ENCODE measurements around the gene CFAP43. TPM values are rescaled to one million over a fixed set of nuclear protein-coding genes. Genes with fewer than 3 reads are reported as not detected.
"Not testable (repeated sequence)": the region's sequence is repeated elsewhere in the genome, so short reads cannot be mapped to it uniquely, and the experiment has no call there.

The CFAP43 gene
- total RNA-seq, 1 donor from 2014 or later = 0.07 TPM

- no peak for DNase-seq (ENCODE audit: low read depth, low spot score)
Observed at GRCh38 chr10:104230490-104230889, 1.7 kb downstream of the CFAP43 start.

- DNase-seq (ENCODE audit: low read depth, low spot score) = no peak
Observed at GRCh38 chr10:104223304-104223703, 8.9 kb downstream of the CFAP43 start.

- DNase-seq (ENCODE audit: low read depth, low spot score) = no peak
Observed at GRCh38 chr10:104220522-104220921, 11.6 kb downstream of the CFAP43 start.

- no peak for DNase-seq (ENCODE audit: low read depth, low spot score)
Observed at GRCh38 chr10:104218751-104219150, 13.4 kb downstream of the CFAP43 start.

- DNase-seq (ENCODE audit: low read depth, low spot score) = no peak
Observed at GRCh38 chr10:104216631-104217030, 15.5 kb downstream of the CFAP43 start.

- DNase-seq (ENCODE audit: low read depth, low spot score) = no peak
Observed at GRCh38 chr10:104209575-104210198, 22.5 kb downstream of the CFAP43 start.

- DNase-seq (ENCODE audit: low read depth, low spot score) = no peak
Observed at GRCh38 chr10:104208730-104209129, 23.4 kb downstream of the CFAP43 start.

- DNase-seq (ENCODE audit: low read depth, low spot score) = no peak
Observed at GRCh38 chr10:104202231-104202630, 29.9 kb downstream of the CFAP43 start.

- no peak for DNase-seq (ENCODE audit: low read depth, low spot score)
Observed at GRCh38 chr10:104201636-104202035, 30.5 kb downstream of the CFAP43 start.

- DNase-seq (ENCODE audit: low read depth, low spot score) = no peak
Observed at GRCh38 chr10:104199567-104199966, 32.6 kb downstream of the CFAP43 start.

- DNase-seq (ENCODE audit: low read depth, low spot score) = no peak
Observed at GRCh38 chr10:104197364-104197763, 34.8 kb downstream of the CFAP43 start.

GRCh38 chr10:104195706-104196105 is 36.5 kb downstream of the CFAP43 start:
- DNase-seq (ENCODE audit: low read depth, low spot score) = no peak

GRCh38 chr10:104193787-104194186 is 38.4 kb downstream of the CFAP43 start:
- no peak for DNase-seq (ENCODE audit: low read depth, low spot score)

- no peak for DNase-seq (ENCODE audit: low read depth, low spot score)
Observed at GRCh38 chr10:104190695-104191094, 41.5 kb downstream of the CFAP43 start.

- DNase-seq (ENCODE audit: low read depth, low spot score) = no peak
Observed at GRCh38 chr10:104183682-104184081, 48.5 kb downstream of the CFAP43 start.

- DNase-seq (ENCODE audit: low read depth, low spot score) = not testable (repeated sequence)
Observed at GRCh38 chr10:104174136-104174535, 58.0 kb downstream of the CFAP43 start.

GRCh38 chr10:104170610-104171254 is 61.4 kb downstream of the CFAP43 start:
- no peak for DNase-seq (ENCODE audit: low read depth, low spot score)

- DNase-seq (ENCODE audit: low read depth, low spot score) = no peak
Observed at GRCh38 chr10:104155591-104155990, 76.6 kb downstream of the CFAP43 start.

- no peak for DNase-seq (ENCODE audit: low read depth, low spot score)
Observed at GRCh38 chr10:104151737-104152136, 80.4 kb downstream of the CFAP43 start.

GRCh38 chr10:104150139-104150538 is 82.0 kb downstream of the CFAP43 start:
- DNase-seq (ENCODE audit: low read depth, low spot score) = no peak

GRCh38 chr10:104146882-104147281 is 85.3 kb downstream of the CFAP43 start:
- no peak for DNase-seq (ENCODE audit: low read depth, low spot score)

GRCh38 chr10:104144931-104145330 is 87.2 kb downstream of the CFAP43 start:
- no peak for DNase-seq (ENCODE audit: low read depth, low spot score)

- no peak for DNase-seq (ENCODE audit: low read depth, low spot score)
Observed at GRCh38 chr10:104143829-104144228, 88.3 kb downstream of the CFAP43 start.
